Stimulated activated naive CD8-positive, alpha-beta T cell treated with anti-CD3 and anti-CD28 coated beads, Interleukin-15, Interleukin-2, amounts not matched to agents 100 ng/mL and 50 ng/mL, for 24 hours (primary cell): ENCODE measurements around the gene ACTN4.
"Not testable (repeated sequence)": the region's sequence is repeated elsewhere in the genome, so short reads cannot be mapped to it uniquely, and the experiment has no call there.

Experiments used
- H3K27ac Mint-ChIP-seq: one replicate; pipeline ENCODE4 v1.8.0; 2021; ENCODE audit warnings: mild to moderate bottlenecking, mixed read lengths
- H3K27me3 Mint-ChIP-seq: one replicate; pipeline ENCODE4 v1.8.0; 2021; ENCODE audit warnings: mixed read lengths
- H3K36me3 Mint-ChIP-seq: one replicate; pipeline ENCODE4 v1.8.0; 2021; ENCODE audit warnings: low read depth, mixed read lengths
- H3K4me1 Mint-ChIP-seq: one replicate; pipeline ENCODE4 v1.8.0; 2021; ENCODE audit warnings: low read depth, mixed read lengths
- H3K4me3 Mint-ChIP-seq: one replicate; pipeline ENCODE4 v1.8.0; 2021; ENCODE audit warnings: mild to moderate bottlenecking, mixed read lengths
- H3K9me3 Mint-ChIP-seq: one replicate; pipeline ENCODE4 v1.8.0; 2021; ENCODE audit warnings: mixed read lengths

The ACTN4 gene

DNA sequence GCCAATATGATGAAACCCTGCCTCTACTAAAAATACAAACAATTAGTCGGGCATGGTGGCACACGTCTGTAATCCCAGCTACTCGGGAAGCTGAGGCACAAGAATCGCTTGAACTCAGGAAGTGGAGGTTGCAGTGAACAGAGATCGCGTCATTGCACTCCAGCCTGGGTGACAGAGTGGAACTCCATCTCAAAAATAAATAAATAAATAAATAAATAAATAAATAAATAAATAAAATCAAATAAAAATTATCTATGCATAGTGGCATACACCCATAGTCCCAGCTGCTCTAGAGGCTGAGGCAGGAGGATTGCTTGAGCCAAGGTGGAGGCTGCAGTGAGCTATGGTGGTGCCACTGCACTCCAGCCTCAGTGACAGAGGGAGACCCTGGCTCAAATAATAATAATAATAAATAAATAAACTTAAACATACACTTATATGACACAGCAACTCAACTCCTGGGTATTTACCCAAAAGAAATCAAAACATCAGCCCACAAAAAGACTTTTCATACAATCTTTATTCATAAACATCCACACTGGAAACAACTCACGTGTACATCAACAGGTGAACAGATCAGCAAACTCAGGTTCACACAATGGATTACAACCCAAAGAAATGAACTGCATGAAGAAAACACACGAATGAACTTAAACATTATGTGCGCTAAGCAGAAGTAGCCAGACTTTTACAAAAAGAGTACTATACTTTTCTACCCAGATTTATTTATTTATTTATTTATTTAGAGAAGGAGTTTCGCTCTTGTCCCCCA lies 119.0 kb downstream of the ACTN4 start:
- Mint-ChIP-seq H3K27ac (no peak overlapping the region), H3K4me1 (peaks cover 5% of the 10 kb centered on the region), H3K4me3 (no peak overlapping the region), H3K36me3 (no peaks in the 10 kb centered on the region), H3K9me3 (no peaks in the 10 kb centered on the region), H3K27me3 (no peaks in the 10 kb centered on the region)

DNA sequence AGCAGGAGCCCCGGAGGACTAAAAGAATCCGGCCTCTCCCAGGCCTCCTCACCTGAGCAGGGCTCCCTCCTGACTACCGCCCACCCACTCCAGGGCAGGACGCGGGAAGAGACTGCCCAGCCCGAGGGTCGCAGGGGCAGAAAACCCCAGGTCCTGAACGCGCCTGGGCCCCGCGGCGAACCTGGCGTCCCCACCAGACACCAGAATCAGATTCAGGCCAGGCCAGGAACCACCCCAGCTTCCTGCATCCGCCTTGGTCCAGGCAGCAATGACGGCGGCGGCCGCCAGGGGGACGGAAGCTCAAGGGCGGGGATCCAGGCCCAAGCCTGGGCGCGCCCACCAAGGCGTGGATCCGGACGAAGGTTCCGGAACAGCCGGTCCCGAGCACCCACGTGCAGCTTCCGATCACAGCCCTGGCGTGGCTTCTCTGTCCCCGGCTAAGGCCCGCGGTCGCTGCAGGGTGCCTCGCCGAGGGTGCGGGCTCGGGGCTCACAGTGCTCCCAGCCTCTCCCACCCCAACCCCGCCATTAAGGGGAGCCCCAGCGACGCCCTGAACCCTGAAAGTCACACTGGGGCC lies 122.3 kb downstream of the ACTN4 start:
- Mint-ChIP-seq H3K27ac (peak overlapping the region; percentile 67), H3K4me1 (peaks cover 5% of the 10 kb centered on the region), H3K36me3 (no peaks in the 10 kb centered on the region), H3K4me3 (peak overlapping the region; percentile 57), H3K27me3 (no peaks in the 10 kb centered on the region), H3K9me3 (no peaks in the 10 kb centered on the region)

DNA sequence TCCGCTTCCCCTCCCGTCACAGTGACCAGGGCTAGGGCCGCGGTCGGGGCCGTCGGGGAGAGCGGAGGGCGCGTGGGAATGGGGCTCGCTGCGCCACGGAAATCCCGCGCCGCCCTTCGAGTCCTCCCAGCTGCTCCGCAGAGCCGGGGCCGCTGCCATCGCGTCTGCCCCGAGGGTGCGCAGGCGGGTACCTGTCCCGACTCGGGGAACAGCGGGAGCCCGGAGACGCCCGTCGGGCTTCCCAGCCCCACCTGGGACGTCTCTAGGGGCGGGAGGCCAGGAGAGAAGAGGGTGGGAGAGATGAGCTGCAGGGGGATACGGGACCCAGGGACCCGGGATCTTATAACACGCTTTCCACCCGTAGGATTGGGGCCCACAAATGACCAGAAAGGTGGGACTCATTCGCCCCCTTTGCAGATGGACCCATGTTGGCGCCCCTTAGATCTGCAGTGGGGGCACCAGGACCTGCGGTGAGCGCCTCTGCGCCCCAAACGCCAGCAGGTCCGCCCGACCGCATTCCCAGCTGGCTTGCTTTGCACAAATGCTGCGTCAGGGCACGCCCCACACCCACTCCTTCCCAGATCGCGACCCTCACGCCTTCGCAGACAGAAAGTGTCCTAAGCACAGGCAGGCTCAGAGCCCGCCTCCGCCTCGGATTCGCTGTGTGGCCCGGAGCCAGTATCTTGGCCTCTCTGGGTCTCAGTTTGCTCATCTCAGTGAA lies 122.9 kb downstream of the ACTN4 start:
- not testable (repeated sequence) for H3K9me3 Mint-ChIP-seq, H3K27ac Mint-ChIP-seq, H3K36me3 Mint-ChIP-seq, H3K27me3 Mint-ChIP-seq, H3K4me1 Mint-ChIP-seq, H3K4me3 Mint-ChIP-seq

DNA sequence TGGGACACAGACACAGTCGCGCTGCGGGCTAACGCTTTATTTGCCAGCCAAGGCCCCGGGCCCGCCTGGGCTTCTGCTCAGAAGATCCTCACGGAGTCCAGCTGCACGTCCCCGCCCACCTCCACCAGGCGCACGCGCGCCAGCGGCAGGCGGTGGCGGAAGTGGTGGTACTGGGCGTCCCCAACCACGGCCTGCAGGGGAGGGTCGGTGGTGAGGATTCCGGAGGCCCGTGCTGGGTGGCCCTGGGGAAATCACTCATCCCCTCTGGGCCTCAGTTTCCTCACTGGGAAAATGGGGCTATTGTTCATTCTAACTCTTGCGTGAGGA lies 123.5 kb downstream of the ACTN4 start:
- H3K9me3 Mint-ChIP-seq, H3K27ac Mint-ChIP-seq, H3K27me3 Mint-ChIP-seq, H3K36me3 Mint-ChIP-seq, H3K4me3 Mint-ChIP-seq, H3K4me1 Mint-ChIP-seq: not testable (repeated sequence)

DNA sequence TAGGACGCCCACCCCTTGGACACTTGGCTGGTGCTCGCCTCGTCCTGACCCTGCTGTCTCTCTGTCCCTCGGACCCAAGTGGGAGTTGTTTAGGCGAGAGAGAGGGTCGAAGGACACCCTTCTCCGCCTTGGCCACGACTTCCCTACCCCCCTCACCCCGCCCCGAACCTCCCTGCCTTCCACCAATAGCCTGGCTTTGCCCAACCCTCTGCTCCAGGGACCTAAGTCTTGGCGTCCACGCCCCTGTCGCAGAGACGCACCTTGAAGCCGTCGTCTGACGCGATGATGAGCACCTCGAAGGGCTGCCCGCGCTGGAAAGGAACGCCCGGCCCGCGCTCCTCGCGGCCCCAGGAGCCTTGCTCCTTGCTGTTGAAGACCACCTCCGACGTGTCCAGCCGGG lies 124.1 kb downstream of the ACTN4 start:
- H3K9me3 Mint-ChIP-seq, H3K27me3 Mint-ChIP-seq, H3K4me3 Mint-ChIP-seq, H3K36me3 Mint-ChIP-seq, H3K27ac Mint-ChIP-seq, H3K4me1 Mint-ChIP-seq: not testable (repeated sequence)

DNA sequence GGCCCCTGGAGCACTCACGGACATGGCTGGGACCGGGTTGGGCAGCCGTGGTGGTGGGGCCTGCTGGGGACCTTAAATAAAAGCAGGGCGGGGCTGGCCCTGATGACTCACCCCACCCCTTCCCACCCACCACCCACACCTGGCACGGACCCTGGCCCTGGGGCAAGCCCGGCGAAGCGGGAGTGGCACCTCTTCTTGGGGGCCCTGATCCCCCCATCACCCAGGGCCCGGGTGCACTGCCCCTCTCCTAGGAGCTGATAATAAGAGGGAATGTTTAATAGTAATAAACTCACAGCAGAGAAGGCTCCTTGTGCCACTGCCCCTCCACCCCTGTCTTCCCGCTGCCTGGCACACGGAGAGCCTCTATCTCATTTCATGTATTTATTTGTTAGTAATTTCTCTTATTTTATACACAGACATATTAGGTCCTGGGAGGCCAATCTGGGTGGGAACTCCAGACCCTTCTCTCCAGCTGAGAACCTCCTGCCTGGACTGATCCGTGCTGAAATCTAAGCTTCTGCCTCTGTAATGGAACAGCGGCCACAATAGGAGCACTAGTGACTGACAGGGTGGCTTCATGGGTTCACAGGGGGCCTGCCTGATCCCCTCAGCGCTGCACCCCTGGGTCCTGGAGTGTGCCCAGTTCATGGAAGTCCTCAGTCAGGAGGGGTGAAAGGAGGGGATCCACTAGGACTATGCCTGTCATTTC lies 126.2 kb downstream of the ACTN4 start, which contains the start of gene LGALS7:
LGALS7 (minus strand) TSS at position 49 of the 709 bp plus-strand sequence; CDS start at position 24, 25 bp downstream.
- Mint-ChIP-seq H3K9me3 (no peaks in the 10 kb centered on the region), H3K4me3 (no peak within 1 kb of the TSS), H3K27me3 (no peaks in the 10 kb centered on the region), H3K36me3 (no peaks in the 10 kb centered on the region), H3K27ac (no peak within 1 kb of the TSS), H3K4me1 (peaks cover 5% of the 10 kb centered on the region)

DNA sequence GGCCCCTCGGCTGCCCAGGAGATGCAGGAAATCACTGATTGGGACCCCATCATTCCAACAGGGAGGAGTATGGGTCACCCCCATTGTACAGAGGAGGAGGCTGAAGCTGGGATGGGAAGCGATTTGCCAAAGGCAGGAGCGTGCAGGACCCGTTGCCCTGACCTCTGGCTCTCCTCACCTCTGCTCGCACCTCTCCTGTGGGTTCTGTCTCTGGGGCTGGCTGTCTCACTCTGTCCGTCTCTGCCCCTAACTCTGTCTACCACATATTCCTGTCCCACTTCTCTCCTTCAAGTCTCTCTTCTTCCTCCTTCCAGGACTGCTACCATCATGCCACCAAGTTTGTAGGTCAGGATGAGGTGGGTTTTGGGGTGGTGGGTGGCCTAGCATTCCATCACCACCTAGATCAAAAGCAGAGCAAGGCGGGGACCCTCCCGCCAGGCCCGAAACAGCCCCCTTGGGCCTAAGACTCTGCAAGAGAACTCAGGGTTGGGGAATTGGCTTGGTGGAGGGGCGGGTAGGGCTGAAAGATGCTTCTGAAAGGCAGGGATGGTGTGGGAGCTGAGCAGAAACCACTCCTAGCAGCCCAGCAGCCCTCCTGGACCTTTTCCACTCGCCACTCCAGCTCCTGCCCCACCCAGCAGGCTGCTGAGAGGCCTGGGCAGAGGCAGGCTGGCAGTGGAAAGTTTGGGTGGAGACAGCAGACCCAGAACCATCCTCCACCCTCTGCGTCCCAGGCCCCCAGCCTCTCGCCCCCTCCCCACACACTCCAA lies 126.9 kb downstream of the ACTN4 start:
- no peak overlapping the region for H3K27ac Mint-ChIP-seq
- H3K9me3 Mint-ChIP-seq = no peaks in the 10 kb centered on the region
- H3K4me3 Mint-ChIP-seq = no peak overlapping the region
- H3K27me3 Mint-ChIP-seq = no peaks in the 10 kb centered on the region
- H3K36me3 Mint-ChIP-seq = no peaks in the 10 kb centered on the region
- H3K4me1 Mint-ChIP-seq = peaks cover 2% of the 10 kb centered on the region

DNA sequence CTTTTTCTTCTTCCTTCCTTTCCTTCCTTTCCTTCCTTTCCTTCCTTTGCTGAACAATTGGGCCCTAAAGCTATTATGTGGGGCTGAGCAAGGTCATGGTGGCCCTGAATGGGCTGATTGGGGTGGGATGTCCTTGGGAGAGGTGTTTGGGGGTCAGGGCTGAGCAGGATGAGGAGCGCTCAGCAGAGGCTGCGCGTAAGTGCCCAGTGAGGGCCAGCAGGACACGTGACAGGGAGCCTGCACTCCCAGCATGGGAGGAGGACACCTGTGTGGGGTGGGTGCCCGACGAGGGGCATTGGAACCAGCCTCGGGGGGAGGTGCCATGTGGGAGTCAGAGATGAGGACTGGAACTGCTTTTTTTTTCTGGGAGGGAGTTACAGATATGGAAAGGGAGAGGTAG lies 131.3 kb downstream of the ACTN4 start:
- H3K9me3 Mint-ChIP-seq = no peaks in the 10 kb centered on the region
- H3K4me3 Mint-ChIP-seq = no peak overlapping the region
- no peaks in the 10 kb centered on the region for H3K27me3 Mint-ChIP-seq
- H3K27ac Mint-ChIP-seq = no peak overlapping the region
- H3K4me1 Mint-ChIP-seq = peaks cover under 1% of the 10 kb centered on the region
- H3K36me3 Mint-ChIP-seq = no peaks in the 10 kb centered on the region

DNA sequence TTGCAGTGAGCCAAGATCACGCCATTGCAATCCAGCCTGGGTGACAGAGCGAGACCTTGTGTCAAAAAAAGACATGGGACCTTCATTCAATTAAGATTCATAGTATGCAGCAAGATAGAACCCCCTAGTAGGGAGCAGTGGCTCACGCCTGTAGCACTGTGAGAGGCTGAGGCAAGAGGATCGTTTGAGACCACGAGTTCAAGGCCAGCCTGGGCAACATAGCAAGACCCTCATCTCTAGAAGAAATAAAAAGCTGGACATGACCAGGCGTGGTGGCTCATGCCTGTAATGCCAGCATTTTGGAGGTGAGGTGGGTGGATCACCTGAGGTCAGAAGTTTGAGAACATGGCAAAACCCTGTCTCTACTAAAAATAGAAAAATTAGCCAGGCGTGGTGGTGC lies 133.0 kb downstream of the ACTN4 start:
- peaks cover 3% of the 10 kb centered on the region for H3K4me1 Mint-ChIP-seq
- H3K27ac Mint-ChIP-seq = no peak overlapping the region
- H3K9me3 Mint-ChIP-seq = no peaks in the 10 kb centered on the region
- H3K4me3 Mint-ChIP-seq = no peak overlapping the region
- no peaks in the 10 kb centered on the region for H3K36me3 Mint-ChIP-seq
- H3K27me3 Mint-ChIP-seq = no peaks in the 10 kb centered on the region

DNA sequence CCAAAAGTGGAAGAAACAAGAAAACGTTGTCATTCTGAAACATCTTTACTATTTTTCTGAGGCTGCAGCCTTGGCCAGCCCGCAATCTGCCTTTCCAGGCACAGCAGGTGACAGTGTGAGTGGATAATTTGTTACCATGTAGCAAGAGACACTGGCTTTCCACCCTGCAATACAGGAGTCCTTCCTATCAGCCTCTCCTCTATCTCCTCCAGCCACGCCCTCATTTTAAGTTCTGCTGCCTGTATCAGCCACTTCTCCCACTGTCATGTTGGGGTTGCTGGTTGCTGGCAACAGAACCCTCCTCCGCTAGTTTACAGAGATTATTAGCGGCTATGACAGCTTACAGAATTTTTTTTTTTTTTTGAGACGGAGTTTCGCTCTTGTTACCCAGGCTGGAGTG lies 133.6 kb downstream of the ACTN4 start:
- Mint-ChIP-seq H3K4me1 (peaks cover 3% of the 10 kb centered on the region), H3K36me3 (no peaks in the 10 kb centered on the region), H3K9me3 (no peaks in the 10 kb centered on the region), H3K27me3 (no peaks in the 10 kb centered on the region), H3K27ac (no peak overlapping the region), H3K4me3 (no peak overlapping the region)
